ENCODE data around the gene SLC12A7.

- no peak for TF ChIP-seq CTCF (IDR thresholded peaks at IDR 0.05)
- TF ChIP-seq POLR2A (IDR thresholded peaks at IDR 0.05): no peak
Measured at GRCh38 chr5:1099926-1100663, 11.8 kb downstream of the SLC12A7 start.
